Renal cortex interstitium (tissue), 15 donors: Measurements from ENCODE around the gene TRIM56. TPM values are rescaled to one million over a fixed set of nuclear protein-coding genes. Genes with fewer than 3 reads are reported as not detected.
A peak's percentile ranks its signal among the peaks of the same experiment; 100 is the strongest.
"Not testable (repeated sequence)": the region's sequence is repeated elsewhere in the genome, so short reads cannot be mapped to it uniquely, and the experiment has no call there.

Experiments used
- DNase-seq, 11 donors: peaks; one replicate each; pipeline ENCODE4 v3.0.0-alpha.2; 2013; ENCODE audit warnings: low read depth in 9 of 11, low spot score in 4 of 11; ENCODE audit errors: extremely low read depth in 1 of 11
- long read RNA-seq, 16 experiments: transcript quantifications; one replicate each; lab custom pipeline, GENCODE V29; 2026
- polyA plus RNA-seq, 3 donors: library from polyadenylated mRNA; unstranded; fragments of 120-200 nt; gene quantifications; one replicate each; pipeline ENCODE4 v1.2.1, GENCODE V29; 2013; ENCODE audit not compliant: insufficient read length in 3 of 3

Gene TRIM56, protein sequence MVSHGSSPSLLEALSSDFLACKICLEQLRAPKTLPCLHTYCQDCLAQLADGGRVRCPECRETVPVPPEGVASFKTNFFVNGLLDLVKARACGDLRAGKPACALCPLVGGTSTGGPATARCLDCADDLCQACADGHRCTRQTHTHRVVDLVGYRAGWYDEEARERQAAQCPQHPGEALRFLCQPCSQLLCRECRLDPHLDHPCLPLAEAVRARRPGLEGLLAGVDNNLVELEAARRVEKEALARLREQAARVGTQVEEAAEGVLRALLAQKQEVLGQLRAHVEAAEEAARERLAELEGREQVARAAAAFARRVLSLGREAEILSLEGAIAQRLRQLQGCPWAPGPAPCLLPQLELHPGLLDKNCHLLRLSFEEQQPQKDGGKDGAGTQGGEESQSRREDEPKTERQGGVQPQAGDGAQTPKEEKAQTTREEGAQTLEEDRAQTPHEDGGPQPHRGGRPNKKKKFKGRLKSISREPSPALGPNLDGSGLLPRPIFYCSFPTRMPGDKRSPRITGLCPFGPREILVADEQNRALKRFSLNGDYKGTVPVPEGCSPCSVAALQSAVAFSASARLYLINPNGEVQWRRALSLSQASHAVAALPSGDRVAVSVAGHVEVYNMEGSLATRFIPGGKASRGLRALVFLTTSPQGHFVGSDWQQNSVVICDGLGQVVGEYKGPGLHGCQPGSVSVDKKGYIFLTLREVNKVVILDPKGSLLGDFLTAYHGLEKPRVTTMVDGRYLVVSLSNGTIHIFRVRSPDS
- 10 to 100 TPM; 16.9 to 22.3 (median 17.0) TPM for polyA plus RNA-seq
- long read RNA-seq, donor 1, full-length matches to known transcripts = 4 of 4 reads
- long read RNA-seq, donor 1, partial matches to known transcripts = 0 of 4 reads
- long read RNA-seq, donor 1, other reads (novel, unspliced or antisense) = 0 of 4 reads
- long read RNA-seq, donor 2, full-length matches to known transcripts = 1 of 11 reads
- long read RNA-seq, donor 2, partial matches to known transcripts = 10 of 11 reads
- long read RNA-seq, donor 2, other reads (novel, unspliced or antisense) = 0 of 11 reads
- long read RNA-seq, donor 3, full-length matches to known transcripts = 2 of 2 reads
- long read RNA-seq, donor 3, partial matches to known transcripts = 0 of 2 reads
- long read RNA-seq, donor 3, other reads (novel, unspliced or antisense) = 0 of 2 reads
- long read RNA-seq, donor 4, full-length matches to known transcripts = 4 of 4 reads
- long read RNA-seq, donor 4, partial matches to known transcripts = 0 of 4 reads
- long read RNA-seq, donor 4, other reads (novel, unspliced or antisense) = 0 of 4 reads
- long read RNA-seq, donor 5 = 0 reads
- long read RNA-seq, donor 6, full-length matches to known transcripts = 5 of 5 reads
- long read RNA-seq, donor 6, partial matches to known transcripts = 0 of 5 reads
- long read RNA-seq, donor 6, other reads (novel, unspliced or antisense) = 0 of 5 reads
- long read RNA-seq, donor 7, full-length matches to known transcripts = 3 of 3 reads
- long read RNA-seq, donor 7, partial matches to known transcripts = 0 of 3 reads
- long read RNA-seq, donor 7, other reads (novel, unspliced or antisense) = 0 of 3 reads
- long read RNA-seq, donor 8 = 0 reads
- long read RNA-seq, donor 9, full-length matches to known transcripts = 6 of 6 reads
- long read RNA-seq, donor 9, partial matches to known transcripts = 0 of 6 reads
- long read RNA-seq, donor 9, other reads (novel, unspliced or antisense) = 0 of 6 reads
- long read RNA-seq, donor 10, full-length matches to known transcripts = 4 of 4 reads
- long read RNA-seq, donor 10, partial matches to known transcripts = 0 of 4 reads
- long read RNA-seq, donor 10, other reads (novel, unspliced or antisense) = 0 of 4 reads
- long read RNA-seq, donor 11, full-length matches to known transcripts = 5 of 5 reads
- long read RNA-seq, donor 11, partial matches to known transcripts = 0 of 5 reads
- long read RNA-seq, donor 11, other reads (novel, unspliced or antisense) = 0 of 5 reads
- long read RNA-seq, donor 12, full-length matches to known transcripts = 3 of 10 reads
- long read RNA-seq, donor 12, partial matches to known transcripts = 7 of 10 reads
- long read RNA-seq, donor 12, other reads (novel, unspliced or antisense) = 0 of 10 reads
- long read RNA-seq, donor 13 = 0 reads
- long read RNA-seq, donor 14, full-length matches to known transcripts = 7 of 7 reads
- long read RNA-seq, donor 14, partial matches to known transcripts = 0 of 7 reads
- long read RNA-seq, donor 14, other reads (novel, unspliced or antisense) = 0 of 7 reads
- long read RNA-seq, donor 15, full-length matches to known transcripts = 3 of 3 reads
- long read RNA-seq, donor 15, partial matches to known transcripts = 0 of 3 reads
- long read RNA-seq, donor 15, other reads (novel, unspliced or antisense) = 0 of 3 reads
- long read RNA-seq, donor 16, full-length matches to known transcripts = 10 of 10 reads
- long read RNA-seq, donor 16, partial matches to known transcripts = 0 of 10 reads
- long read RNA-seq, donor 16, other reads (novel, unspliced or antisense) = 0 of 10 reads

DNA sequence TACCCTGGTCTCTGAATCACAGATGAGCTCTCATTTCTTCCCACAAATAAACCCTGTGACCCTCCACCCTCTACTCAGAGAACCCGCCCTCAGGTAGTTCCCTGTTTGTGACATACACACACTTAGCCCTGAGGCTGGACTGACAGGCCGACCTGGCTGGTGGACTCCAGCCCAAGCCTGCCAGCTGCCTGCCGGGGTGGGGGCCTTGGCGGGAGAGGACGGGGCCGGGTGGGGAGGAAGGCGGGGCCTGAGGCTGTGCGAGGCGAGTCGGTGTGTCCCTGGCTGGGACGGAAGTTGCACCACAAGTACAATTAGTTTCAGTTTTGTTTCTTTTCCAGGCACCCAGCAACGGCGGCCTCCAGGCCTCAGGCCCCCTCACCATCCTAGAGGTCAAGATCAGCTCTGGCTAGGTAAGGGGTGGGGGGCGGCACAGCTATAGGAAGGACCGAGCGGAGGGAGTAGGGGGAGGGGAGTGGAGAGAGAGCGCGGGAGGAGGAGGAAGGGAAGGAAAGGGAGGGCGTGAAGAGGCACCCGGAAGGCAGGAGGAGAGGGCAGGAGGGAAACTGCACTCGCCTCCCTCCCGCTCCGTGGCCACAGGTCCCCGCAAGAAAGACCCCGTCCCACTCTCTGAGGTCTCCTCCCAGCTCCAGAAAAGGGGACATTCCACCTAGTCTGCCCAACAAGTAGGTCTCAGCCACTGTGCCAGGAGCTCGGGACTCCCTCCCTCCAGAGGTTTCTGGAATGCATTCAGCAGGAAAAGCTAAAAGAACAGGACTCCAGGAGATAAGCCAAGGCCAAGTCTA lies at the start of gene TRIM56:
TRIM56 (plus strand) TSS at position 320 of the 803 bp plus-strand sequence. CDS start 1,832 bp downstream, outside the sequence.
- DNase-seq = peak in 10 of 11 donors; percentile 31 to 72 (median 70)

- DNase-seq = no peak
Observed at GRCh38 chr7:101035941-101036340, 49.3 kb upstream of the TRIM56 start.

DNA sequence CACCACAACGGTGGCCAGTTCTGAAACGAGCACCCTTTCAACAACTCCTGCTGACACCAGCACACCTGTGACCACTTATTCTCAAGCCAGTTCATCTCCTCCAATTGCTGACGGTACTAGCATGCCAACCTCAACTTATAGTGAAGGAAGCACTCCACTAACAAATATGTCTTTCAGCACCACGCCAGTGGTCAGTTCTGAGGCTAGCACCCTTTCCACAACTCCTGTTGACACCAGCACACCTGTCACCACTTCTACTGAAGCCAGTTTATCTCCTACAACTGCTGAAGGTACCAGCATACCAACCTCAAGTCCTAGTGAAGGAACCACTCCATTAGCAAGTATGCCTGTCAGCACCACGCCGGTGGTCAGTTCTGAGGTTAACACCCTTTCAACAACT lies 44.0 kb upstream of the TRIM56 start:
- not testable (repeated sequence) for DNase-seq

- peak in 10 of 11 donors; percentile 25 to 61 (median 54) for DNase-seq
Observed at GRCh38 chr7:101058355-101058754, 26.9 kb upstream of the TRIM56 start.

DNA sequence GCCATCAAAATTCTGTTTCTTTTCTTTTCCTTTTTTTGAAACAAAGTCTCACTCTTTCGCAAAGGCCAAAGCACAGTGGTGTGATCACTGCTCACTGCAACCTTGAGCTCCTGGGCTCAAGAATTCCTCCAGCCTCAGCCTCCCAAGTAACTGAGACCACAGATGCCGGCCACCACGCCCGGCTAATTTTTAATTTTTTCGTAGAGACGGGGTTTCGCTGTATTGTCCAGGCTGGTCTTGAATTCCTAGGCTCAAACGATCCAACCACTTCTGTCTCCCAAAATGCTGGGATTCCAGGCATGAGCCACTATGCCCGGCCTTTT lies 25.7 kb upstream of the TRIM56 start:
- DNase-seq = no peak

- DNase-seq = no peak
Observed at GRCh38 chr7:101060992-101061391, 24.3 kb upstream of the TRIM56 start.

GRCh38 chr7:101064176-101064550 lies 21.1 kb upstream of the TRIM56 start:
- DNase-seq = not testable (repeated sequence)

GRCh38 chr7:101065162-101065561 lies 20.1 kb upstream of the TRIM56 start:
- not testable (repeated sequence) for DNase-seq

DNA sequence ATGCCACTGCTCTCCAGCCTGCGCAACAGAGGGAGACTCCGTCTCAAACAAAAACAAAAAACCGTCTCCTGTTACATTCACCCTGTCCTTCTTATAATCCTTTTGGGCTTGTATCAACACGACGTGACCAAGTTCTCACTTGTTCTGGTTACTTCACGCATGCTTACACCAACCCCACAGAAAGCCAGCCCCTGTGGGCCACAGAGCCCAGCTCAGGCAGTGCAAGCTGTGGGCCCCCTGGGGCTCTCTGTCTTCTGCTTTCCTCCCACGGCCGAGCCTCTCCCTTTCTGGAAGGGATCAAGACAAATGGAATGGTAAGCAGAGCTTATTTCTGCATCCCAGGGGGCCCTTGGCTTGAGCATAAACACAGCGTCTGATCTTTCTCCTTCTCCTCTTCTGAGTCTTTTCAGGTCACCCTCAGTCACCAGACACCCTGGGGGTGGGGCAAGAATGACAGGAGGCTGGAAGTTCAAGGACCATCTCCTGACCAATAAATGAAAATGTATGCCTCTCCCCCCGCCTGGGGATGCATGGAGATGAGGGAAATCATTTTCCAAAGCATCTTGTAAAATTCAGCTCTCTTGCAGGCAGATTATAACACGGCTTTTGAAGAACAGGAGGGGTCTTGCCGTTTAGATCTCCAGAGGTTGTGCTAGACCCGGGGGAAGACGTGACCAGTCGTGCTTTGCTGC lies 19.0 kb upstream of the TRIM56 start:
- no peak for DNase-seq

GRCh38 chr7:101066833-101067177 lies 18.5 kb upstream of the TRIM56 start:
- no peak for DNase-seq

DNA sequence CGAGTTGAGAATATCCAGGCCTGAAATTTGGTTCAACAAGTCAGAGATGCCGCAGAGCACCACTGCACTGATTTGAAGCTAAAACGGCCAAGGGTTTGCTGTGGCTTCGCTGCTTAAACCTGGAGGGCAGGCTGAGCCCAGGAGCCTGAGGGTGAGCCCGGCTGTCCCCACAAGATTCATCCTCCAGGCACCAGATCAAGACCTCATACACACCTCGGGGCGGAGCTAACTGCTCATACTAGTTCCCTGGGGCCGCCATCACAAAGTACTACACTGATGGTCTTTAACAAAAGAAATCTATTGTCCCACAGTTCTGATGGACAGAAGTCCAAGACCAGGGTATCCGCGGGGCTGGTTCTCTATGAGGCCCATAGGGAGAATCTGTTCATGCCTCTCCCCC lies 16.9 kb upstream of the TRIM56 start:
- DNase-seq = no peak

GRCh38 chr7:101071362-101072104 lies 13.7 kb upstream of the TRIM56 start:
- DNase-seq = not testable (repeated sequence)

- DNase-seq = no peak
Observed at GRCh38 chr7:101075646-101076045, 9.6 kb upstream of the TRIM56 start.

- DNase-seq = not testable (repeated sequence)
Observed at GRCh38 chr7:101076183-101076582, 9.1 kb upstream of the TRIM56 start.
